Breast epithelium (tissue), 3 donors: ENCODE results near the gene RNASE8.

Experiments
- POLR2A ChIP-seq: fragments of 450-650 bp; IDR thresholded peaks from one replicate; pipeline ENCODE4 v1.6.1; 2016; ENCODE audit warnings: antibody characterized with exemption, mild to moderate bottlenecking, moderate library complexity
- POLR2AphosphoS5 ChIP-seq, 3 donors: sonication (generic); formaldehyde crosslinking; IDR thresholded peaks; one replicate each; pipeline ENCODE4 v1.6.1; 2017; ENCODE audit warnings: antibody characterized with exemption in 3 of 3
- TF ChIP-seq, protein P1 (sequence below), 3 donors: fragments of 450-650 bp; IDR thresholded peaks; one replicate each; pipeline ENCODE4 v1.5.1; 2016 to 2017; ENCODE audit warnings: antibody characterized with exemption in 3 of 3, mild to moderate bottlenecking in 3 of 3, moderate library complexity in 3 of 3

GRCh38 chr14:21032326-21033132, 25.1 kb upstream of the RNASE8 start:
- TF ChIP-seq, protein P1, sequence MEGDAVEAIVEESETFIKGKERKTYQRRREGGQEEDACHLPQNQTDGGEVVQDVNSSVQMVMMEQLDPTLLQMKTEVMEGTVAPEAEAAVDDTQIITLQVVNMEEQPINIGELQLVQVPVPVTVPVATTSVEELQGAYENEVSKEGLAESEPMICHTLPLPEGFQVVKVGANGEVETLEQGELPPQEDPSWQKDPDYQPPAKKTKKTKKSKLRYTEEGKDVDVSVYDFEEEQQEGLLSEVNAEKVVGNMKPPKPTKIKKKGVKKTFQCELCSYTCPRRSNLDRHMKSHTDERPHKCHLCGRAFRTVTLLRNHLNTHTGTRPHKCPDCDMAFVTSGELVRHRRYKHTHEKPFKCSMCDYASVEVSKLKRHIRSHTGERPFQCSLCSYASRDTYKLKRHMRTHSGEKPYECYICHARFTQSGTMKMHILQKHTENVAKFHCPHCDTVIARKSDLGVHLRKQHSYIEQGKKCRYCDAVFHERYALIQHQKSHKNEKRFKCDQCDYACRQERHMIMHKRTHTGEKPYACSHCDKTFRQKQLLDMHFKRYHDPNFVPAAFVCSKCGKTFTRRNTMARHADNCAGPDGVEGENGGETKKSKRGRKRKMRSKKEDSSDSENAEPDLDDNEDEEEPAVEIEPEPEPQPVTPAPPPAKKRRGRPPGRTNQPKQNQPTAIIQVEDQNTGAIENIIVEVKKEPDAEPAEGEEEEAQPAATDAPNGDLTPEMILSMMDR (IDR thresholded peaks at IDR 0.05): no peak
- no peak for TF ChIP-seq POLR2A
- no peak for TF ChIP-seq POLR2AphosphoS5 (IDR thresholded peaks at IDR 0.05)
